ENCODE data around the gene BLOC1S3. TPM values are rescaled to one million over a fixed set of nuclear protein-coding genes. Genes with fewer than 3 reads are reported as not detected.

BLOC1S3 gene
- total and polyA plus RNA-seq, 4 donors: 4.2 to 17.3 (median 8.1) TPM

DNA sequence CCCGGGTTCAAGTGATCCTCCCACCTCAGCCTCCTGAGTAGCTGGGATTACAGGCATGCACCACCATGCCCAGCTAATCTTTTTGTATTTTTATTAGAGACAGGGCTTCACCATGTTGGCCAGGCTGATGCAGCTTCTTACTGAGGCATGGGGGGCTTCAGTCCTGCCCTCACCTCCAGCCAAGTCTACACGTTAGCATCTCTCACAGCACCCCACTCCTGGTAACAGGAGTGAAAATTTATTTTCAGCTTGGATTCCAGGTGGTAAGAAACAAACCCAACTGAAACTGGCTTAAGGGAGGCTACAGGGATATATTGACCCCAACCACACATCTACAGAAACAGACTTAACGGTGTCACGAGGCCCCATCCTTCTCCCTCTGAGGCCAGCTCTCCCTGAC is 28.4 kb upstream of the BLOC1S3 start:
- H3K9me3 ChIP-seq (ENCODE audit: control insufficient read depth in 4 of 4, insufficient read depth in 3 of 4, low read length in 3 of 4): peaks cover 0 to 9% (median 0%) of the 10 kb centered on the region in 4 donors
- ATAC-seq (ENCODE audit: insufficient read depth, low FRiP score) (no peak), DNase-seq (no peak)
- TF ChIP-seq, protein P1, sequence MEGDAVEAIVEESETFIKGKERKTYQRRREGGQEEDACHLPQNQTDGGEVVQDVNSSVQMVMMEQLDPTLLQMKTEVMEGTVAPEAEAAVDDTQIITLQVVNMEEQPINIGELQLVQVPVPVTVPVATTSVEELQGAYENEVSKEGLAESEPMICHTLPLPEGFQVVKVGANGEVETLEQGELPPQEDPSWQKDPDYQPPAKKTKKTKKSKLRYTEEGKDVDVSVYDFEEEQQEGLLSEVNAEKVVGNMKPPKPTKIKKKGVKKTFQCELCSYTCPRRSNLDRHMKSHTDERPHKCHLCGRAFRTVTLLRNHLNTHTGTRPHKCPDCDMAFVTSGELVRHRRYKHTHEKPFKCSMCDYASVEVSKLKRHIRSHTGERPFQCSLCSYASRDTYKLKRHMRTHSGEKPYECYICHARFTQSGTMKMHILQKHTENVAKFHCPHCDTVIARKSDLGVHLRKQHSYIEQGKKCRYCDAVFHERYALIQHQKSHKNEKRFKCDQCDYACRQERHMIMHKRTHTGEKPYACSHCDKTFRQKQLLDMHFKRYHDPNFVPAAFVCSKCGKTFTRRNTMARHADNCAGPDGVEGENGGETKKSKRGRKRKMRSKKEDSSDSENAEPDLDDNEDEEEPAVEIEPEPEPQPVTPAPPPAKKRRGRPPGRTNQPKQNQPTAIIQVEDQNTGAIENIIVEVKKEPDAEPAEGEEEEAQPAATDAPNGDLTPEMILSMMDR (IDR thresholded peaks at IDR 0.05; ENCODE audit: control extremely low read depth, extremely low read depth): no peak
- no peak overlapping the region for H3K4me3 ChIP-seq
- peaks cover 0 to 27% (median 11%) of the 10 kb centered on the region in 5 donors for H3K4me1 ChIP-seq (ENCODE audit: control insufficient read depth in 5 of 5, insufficient read depth in 5 of 5, low read length in 5 of 5)
- no peak overlapping the region for H3K27ac ChIP-seq (ENCODE audit: low read depth in 1 of 2, low read length in 1 of 2)
- no peak overlapping the region for H3K9ac ChIP-seq (ENCODE audit: insufficient read depth in 1 of 2, low read length in 2 of 2)
- 95% methylated on average over 4 of the region's 4 CpGs for WGBS, 2 donors
- peaks cover 0 to 25% (median 21%) of the 10 kb centered on the region in 3 donors for H3K27me3 ChIP-seq (ENCODE audit: control insufficient read depth in 3 of 3, insufficient read depth in 3 of 3, low read length in 2 of 3)
- peaks cover 0 to 17% (median 6%) of the 10 kb centered on the region in 4 donors for H3K36me3 ChIP-seq (ENCODE audit: control insufficient read depth in 4 of 4, insufficient read depth in 4 of 4, low read length in 4 of 4)

DNA sequence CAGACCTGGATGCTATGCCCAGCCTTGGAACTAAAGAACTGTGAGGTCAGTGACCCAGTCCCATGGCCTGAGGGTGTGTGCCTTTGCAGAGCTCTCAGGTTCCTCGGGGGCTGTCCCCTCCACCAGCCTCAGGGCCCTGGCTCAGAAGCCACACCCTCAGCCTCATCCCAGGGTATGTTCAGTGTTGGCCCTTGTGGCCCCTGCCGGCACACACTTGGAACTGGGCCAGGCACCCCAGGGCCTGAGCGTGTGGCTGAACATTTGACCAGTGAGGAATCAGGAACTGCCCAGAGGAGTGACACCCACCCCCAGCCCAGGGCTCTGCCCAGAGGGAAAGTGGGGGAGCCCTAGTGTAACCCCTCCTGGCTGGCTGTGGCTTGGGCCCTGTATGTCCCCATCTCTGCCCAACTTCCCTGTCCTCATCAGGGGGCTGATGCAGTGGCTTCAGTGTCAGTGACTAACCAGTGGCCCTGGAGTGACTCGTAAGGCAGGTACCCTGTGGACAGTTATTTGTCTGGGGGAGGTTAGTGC is 27.8 kb upstream of the BLOC1S3 start:
- H3K9me3 ChIP-seq (ENCODE audit: control insufficient read depth in 4 of 4, insufficient read depth in 3 of 4, low read length in 3 of 4): peaks cover 0 to 9% (median 0%) of the 10 kb centered on the region in 4 donors
- peaks cover 0 to 12% (median 4%) of the 10 kb centered on the region in 4 donors for H3K36me3 ChIP-seq (ENCODE audit: control insufficient read depth in 4 of 4, insufficient read depth in 4 of 4, low read length in 4 of 4)
- ATAC-seq (ENCODE audit: insufficient read depth, low FRiP score) (no peak), DNase-seq (no peak)
- H3K9ac ChIP-seq (ENCODE audit: insufficient read depth in 1 of 2, low read length in 2 of 2): no peak overlapping the region
- TF ChIP-seq, protein P1 (IDR thresholded peaks at IDR 0.05; ENCODE audit: control extremely low read depth, extremely low read depth): no peak
- H3K27me3 ChIP-seq (ENCODE audit: control insufficient read depth in 3 of 3, insufficient read depth in 3 of 3, low read length in 2 of 3): peaks cover 0 to 25% (median 21%) of the 10 kb centered on the region in 3 donors
- WGBS, 2 donors: 49 to 64% methylated on average over 4 of the region's 4 CpGs
- no peak overlapping the region for H3K27ac ChIP-seq (ENCODE audit: low read depth in 1 of 2, low read length in 1 of 2)
- peaks cover 0 to 27% (median 11%) of the 10 kb centered on the region in 5 donors for H3K4me1 ChIP-seq (ENCODE audit: control insufficient read depth in 5 of 5, insufficient read depth in 5 of 5, low read length in 5 of 5)
- H3K4me3 ChIP-seq: no peak overlapping the region

DNA sequence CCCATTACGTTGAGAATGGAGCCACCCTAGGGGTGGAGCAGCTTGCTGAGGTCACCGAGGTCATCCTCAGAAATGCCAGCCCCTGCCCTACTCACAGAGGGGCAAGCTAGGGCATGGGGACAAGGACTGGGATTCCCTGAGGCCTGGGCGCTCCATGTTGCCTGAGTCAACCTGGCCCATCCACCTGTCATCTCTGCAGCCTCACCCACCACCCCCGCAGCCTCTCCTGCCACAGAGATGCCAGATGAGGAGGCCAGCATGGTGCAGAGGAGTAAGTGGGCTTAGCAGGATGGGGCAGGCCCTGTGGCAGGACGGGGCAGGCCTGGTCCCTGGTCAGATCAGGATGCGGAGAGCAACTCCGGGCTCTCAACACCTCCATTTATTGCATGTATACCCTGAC is 27.3 kb upstream of the BLOC1S3 start:
- ATAC-seq (ENCODE audit: insufficient read depth, low FRiP score): no peak
- H3K4me1 ChIP-seq (ENCODE audit: control insufficient read depth in 5 of 5, insufficient read depth in 5 of 5, low read length in 5 of 5): peaks cover 0 to 27% (median 11%) of the 10 kb centered on the region in 5 donors
- TF ChIP-seq, protein P1 (IDR thresholded peaks at IDR 0.05; ENCODE audit: control extremely low read depth, extremely low read depth): no peak
- peaks cover 0 to 25% (median 21%) of the 10 kb centered on the region in 3 donors for H3K27me3 ChIP-seq (ENCODE audit: control insufficient read depth in 3 of 3, insufficient read depth in 3 of 3, low read length in 2 of 3)
- no peak for DNase-seq
- H3K36me3 ChIP-seq (ENCODE audit: control insufficient read depth in 4 of 4, insufficient read depth in 4 of 4, low read length in 4 of 4): peaks cover 0 to 8% (median 2%) of the 10 kb centered on the region in 4 donors
- no peak overlapping the region for H3K27ac ChIP-seq (ENCODE audit: low read depth in 1 of 2, low read length in 1 of 2)
- no peak overlapping the region for H3K9ac ChIP-seq (ENCODE audit: insufficient read depth in 1 of 2, low read length in 2 of 2)
- 85 to 90% methylated on average over 7 of the region's 7 CpGs for WGBS, 2 donors
- H3K9me3 ChIP-seq (ENCODE audit: control insufficient read depth in 4 of 4, insufficient read depth in 3 of 4, low read length in 3 of 4): peaks cover 0 to 9% (median 0%) of the 10 kb centered on the region in 4 donors
- no peak overlapping the region for H3K4me3 ChIP-seq
